ENCODE measurements around the gene FBH1.

The FBH1 gene

DNA sequence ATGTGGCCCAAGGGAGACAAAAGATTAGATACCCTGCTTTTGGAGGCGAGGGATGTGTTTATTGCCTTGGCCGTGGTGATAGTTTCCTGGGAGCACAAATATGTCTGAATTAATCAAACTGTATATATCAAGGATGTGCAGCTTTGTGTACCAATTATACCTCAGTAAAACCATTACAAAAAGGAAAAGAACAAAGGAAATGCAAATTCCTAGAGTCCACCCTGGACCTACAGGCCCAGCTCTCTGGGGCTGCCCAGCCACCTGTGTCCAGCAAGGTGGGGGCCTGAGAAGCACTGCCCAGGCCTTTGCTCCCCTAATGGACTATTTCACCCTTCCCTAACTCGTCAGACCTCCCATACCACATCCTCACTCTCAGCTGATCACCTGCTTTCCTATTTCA lies 20.9 kb upstream of the FBH1 start:
- no peak overlapping the region for H3K27ac ChIP-seq (ENCODE audit: low read length)
- H3K79me2 ChIP-seq (ENCODE audit: insufficient read depth, low read length): no peaks in the 10 kb centered on the region
- no peak overlapping the region for H3K9ac ChIP-seq (ENCODE audit: low read depth, low read length)
- no peaks in the 10 kb centered on the region for H3K4me1 ChIP-seq (ENCODE audit: insufficient read depth, low read length)
- H3K27me3 ChIP-seq (ENCODE audit: insufficient read depth, low read length, poor library complexity): no peaks in the 10 kb centered on the region
- TF ChIP-seq EZH2 (IDR thresholded peaks at IDR 0.05; ENCODE audit: borderline replicate concordance, low read depth, low read length, severe bottlenecking): no peak
- TF ChIP-seq, protein P1, sequence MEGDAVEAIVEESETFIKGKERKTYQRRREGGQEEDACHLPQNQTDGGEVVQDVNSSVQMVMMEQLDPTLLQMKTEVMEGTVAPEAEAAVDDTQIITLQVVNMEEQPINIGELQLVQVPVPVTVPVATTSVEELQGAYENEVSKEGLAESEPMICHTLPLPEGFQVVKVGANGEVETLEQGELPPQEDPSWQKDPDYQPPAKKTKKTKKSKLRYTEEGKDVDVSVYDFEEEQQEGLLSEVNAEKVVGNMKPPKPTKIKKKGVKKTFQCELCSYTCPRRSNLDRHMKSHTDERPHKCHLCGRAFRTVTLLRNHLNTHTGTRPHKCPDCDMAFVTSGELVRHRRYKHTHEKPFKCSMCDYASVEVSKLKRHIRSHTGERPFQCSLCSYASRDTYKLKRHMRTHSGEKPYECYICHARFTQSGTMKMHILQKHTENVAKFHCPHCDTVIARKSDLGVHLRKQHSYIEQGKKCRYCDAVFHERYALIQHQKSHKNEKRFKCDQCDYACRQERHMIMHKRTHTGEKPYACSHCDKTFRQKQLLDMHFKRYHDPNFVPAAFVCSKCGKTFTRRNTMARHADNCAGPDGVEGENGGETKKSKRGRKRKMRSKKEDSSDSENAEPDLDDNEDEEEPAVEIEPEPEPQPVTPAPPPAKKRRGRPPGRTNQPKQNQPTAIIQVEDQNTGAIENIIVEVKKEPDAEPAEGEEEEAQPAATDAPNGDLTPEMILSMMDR (IDR thresholded peaks at IDR 0.05; ENCODE audit: borderline replicate concordance, extremely low read depth, low read length, poor library complexity, severe bottlenecking): no peak
- peaks cover 4% of the 10 kb centered on the region for H3K9me3 ChIP-seq (ENCODE audit: insufficient read depth, low read length, severe bottlenecking)
- no peak overlapping the region for H2AFZ ChIP-seq (ENCODE audit: low read depth, low read length)
- H3K4me3 ChIP-seq (ENCODE audit: low read depth in 1 of 2, low read length in 2 of 2): no peak overlapping the region
- H4K20me1 ChIP-seq (ENCODE audit: insufficient read depth, low read length): no peaks in the 10 kb centered on the region
- H3K4me2 ChIP-seq (ENCODE audit: insufficient read depth, low read length): no peak overlapping the region
- no peaks in the 10 kb centered on the region for H3K36me3 ChIP-seq (ENCODE audit: insufficient read depth, low read length)
- ATAC-seq (ENCODE audit: insufficient read depth, low read depth) (no peak), DNase-seq (no peak)

DNA sequence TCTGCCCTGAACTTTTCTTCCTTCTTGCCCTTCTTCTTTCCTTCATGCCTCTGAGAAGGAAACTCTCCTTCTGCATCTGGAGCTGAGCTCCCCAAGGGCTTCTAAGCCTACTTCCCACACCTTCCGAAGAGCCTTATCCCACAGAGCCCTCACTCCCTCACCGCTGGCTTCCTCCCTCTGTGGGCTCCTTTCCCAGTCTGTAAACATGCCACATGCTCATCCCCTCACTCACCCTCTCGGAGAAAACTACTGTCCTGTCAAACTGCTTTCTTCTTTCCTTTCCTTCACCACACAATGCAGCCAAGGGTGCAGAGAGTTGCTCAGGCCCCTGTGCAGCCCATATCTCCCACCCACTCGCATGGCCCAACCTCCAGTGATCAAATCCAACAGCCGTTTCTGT lies 18.4 kb upstream of the FBH1 start:
- Histone ChIP-seq H3K9me3 (ENCODE audit: insufficient read depth, low read length, severe bottlenecking) (peaks cover 4% of the 10 kb centered on the region), H3K27me3 (ENCODE audit: insufficient read depth, low read length, poor library complexity) (no peaks in the 10 kb centered on the region), H4K20me1 (ENCODE audit: insufficient read depth, low read length) (no peaks in the 10 kb centered on the region), H3K36me3 (ENCODE audit: insufficient read depth, low read length) (peaks cover 7% of the 10 kb centered on the region; the same call in 1 of the 2 replicates), H3K9ac (ENCODE audit: low read depth, low read length) (no peak overlapping the region), H3K4me1 (ENCODE audit: insufficient read depth, low read length) (no peaks in the 10 kb centered on the region), H3K4me2 (ENCODE audit: insufficient read depth, low read length) (no peak overlapping the region), H3K27ac (ENCODE audit: low read length) (no peak overlapping the region), H2AFZ (ENCODE audit: low read depth, low read length) (no peak overlapping the region), H3K79me2 (ENCODE audit: insufficient read depth, low read length) (no peaks in the 10 kb centered on the region), H3K4me3 (ENCODE audit: low read depth in 1 of 2, low read length in 2 of 2) (no peak overlapping the region)
- DNase-seq (no peak), ATAC-seq (ENCODE audit: insufficient read depth, low read depth) (no peak)
- no peak for TF ChIP-seq EZH2 (IDR thresholded peaks at IDR 0.05; ENCODE audit: borderline replicate concordance, low read depth, low read length, severe bottlenecking)
- TF ChIP-seq, protein P1 (IDR thresholded peaks at IDR 0.05; ENCODE audit: borderline replicate concordance, extremely low read depth, low read length, poor library complexity, severe bottlenecking): no peak

DNA sequence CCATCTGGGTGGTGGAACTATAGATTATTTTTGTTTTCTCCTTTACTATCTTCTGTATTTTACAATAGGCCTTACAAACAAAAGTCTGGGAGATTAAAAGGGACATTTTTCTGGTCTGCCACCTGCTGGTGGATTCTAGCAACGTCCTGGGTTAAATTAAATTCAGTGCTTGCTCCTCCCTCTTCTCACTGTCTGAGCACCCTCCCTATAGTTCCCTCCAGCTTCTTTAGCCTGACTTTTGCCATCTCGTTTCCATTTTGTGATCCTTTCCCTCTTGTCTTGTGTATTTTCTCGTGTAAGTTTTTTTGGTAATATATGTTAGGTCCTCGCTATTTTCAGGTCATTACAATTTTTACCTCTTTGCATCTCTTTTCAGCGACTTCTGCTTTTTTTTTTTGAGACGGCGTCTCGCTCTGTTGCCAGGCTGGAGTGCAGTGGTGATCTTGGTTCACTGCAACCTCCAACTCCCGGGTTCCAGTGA lies 16.5 kb upstream of the FBH1 start:
- Histone ChIP-seq H3K27ac (ENCODE audit: low read length) (no peak overlapping the region), H3K4me1 (ENCODE audit: insufficient read depth, low read length) (no peaks in the 10 kb centered on the region), H2AFZ (ENCODE audit: low read depth, low read length) (peak overlapping the region; percentile 36; the same call in 1 of the 2 replicates), H3K36me3 (ENCODE audit: insufficient read depth, low read length) (peaks cover 20% of the 10 kb centered on the region; the same call in 1 of the 2 replicates), H3K9ac (ENCODE audit: low read depth, low read length) (no peak overlapping the region), H3K4me2 (ENCODE audit: insufficient read depth, low read length) (no peak overlapping the region), H3K79me2 (ENCODE audit: insufficient read depth, low read length) (no peaks in the 10 kb centered on the region), H4K20me1 (ENCODE audit: insufficient read depth, low read length) (no peaks in the 10 kb centered on the region), H3K27me3 (ENCODE audit: insufficient read depth, low read length, poor library complexity) (no peaks in the 10 kb centered on the region), H3K9me3 (ENCODE audit: insufficient read depth, low read length, severe bottlenecking) (no peaks in the 10 kb centered on the region), H3K4me3 (ENCODE audit: low read depth in 1 of 2, low read length in 2 of 2) (no peak overlapping the region)
- DNase-seq: peak; percentile 75
- TF ChIP-seq EZH2 (IDR thresholded peaks at IDR 0.05; ENCODE audit: borderline replicate concordance, low read depth, low read length, severe bottlenecking): no peak
- TF ChIP-seq, protein P1 (IDR thresholded peaks at IDR 0.05; ENCODE audit: borderline replicate concordance, extremely low read depth, low read length, poor library complexity, severe bottlenecking): peak; percentile 87
- peak; percentile 92 for ATAC-seq (ENCODE audit: insufficient read depth, low read depth)

Data from DND-41 (cell line).